ENCODE data around the gene RPL14. TPM values are rescaled to one million over a fixed set of nuclear protein-coding genes. Genes with fewer than 3 reads are reported as not detected.

The RPL14 gene
- total RNA-seq, 1 donor from 2014 or later = 317 TPM

Other genes starting within 250 kb of the RPL14 start
- 11.1 and 13.3 TPM in 2 replicates for gene EIF1B, start 147.6 kb upstream of the RPL14 start, total RNA-seq
- gene ENTPD3, start 70.2 kb upstream of the RPL14 start, total RNA-seq = not detected in 2 replicates
- gene ZNF619, start 19.8 kb downstream of the RPL14 start, total RNA-seq = 4.4 and 5.8 TPM in 2 replicates
- 3.5 and 6.5 TPM in 2 replicates for gene ZNF620, start 48.7 kb downstream of the RPL14 start, total RNA-seq
- 5.0 and 6.0 TPM in 2 replicates for gene ZNF621, start 67.6 kb downstream of the RPL14 start, total RNA-seq

All from lung microvascular endothelial cell (primary cell).